CD4-positive, alpha-beta memory T cell (primary cell): ENCODE measurements around the gene RASD1. TPM values are rescaled to one million over a fixed set of nuclear protein-coding genes. Genes with fewer than 3 reads are reported as not detected.

Experiments
- CTCF ChIA-PET: fragments of 350-600 bp; sonication (Branson Sonifier 250); formaldehyde crosslinking; loops from one replicate; lab custom pipeline; 2021; ENCODE audit warnings: inconsistent platforms; ENCODE audit not compliant: partially characterized antibody; lab: Charles Lee
- POLR2A ChIA-PET: fragments of 350-600 bp; sonication (Branson Sonifier 250); formaldehyde crosslinking; loops from one replicate; lab custom pipeline; 2021; ENCODE audit not compliant: partially characterized antibody; lab: Charles Lee
- DNase-seq, 5 donors: peaks; one replicate each; pipeline versions ENCODE4 v3.0.0 to v3.0.0-alpha.2; 2020 to 2022; ENCODE audit warnings: mixed read lengths in 1 of 5
- H3K27ac ChIP-seq: one replicate; pipeline ENCODE4 v1.7.0; 2013; ENCODE audit warnings: low read depth, low read length
- H3K27me3 ChIP-seq: 2 replicates; pipeline ENCODE4 v1.7.0; 2013; ENCODE audit warnings: mild to moderate bottlenecking, low read length, moderate library complexity; ENCODE audit not compliant: insufficient read depth
- H3K36me3 ChIP-seq: 2 replicates; pipeline ENCODE4 v1.7.0; 2013; ENCODE audit warnings: mild to moderate bottlenecking, low read length, moderate library complexity; ENCODE audit not compliant: insufficient read depth
- H3K4me1 ChIP-seq: 2 replicates; pipeline ENCODE4 v1.7.0; 2013; ENCODE audit warnings: mild to moderate bottlenecking, low read length, moderate library complexity; ENCODE audit not compliant: insufficient read depth
- H3K4me3 ChIP-seq, 2 donors: one replicate each; pipeline ENCODE4 v1.7.0; 2013; ENCODE audit warnings: low read length in 2 of 2, mild to moderate bottlenecking in 1 of 2
- H3K9me3 ChIP-seq, 2 donors: one replicate each; pipeline ENCODE4 v1.7.0; 2013; ENCODE audit warnings: low read length in 2 of 2, control low read depth in 1 of 2; ENCODE audit not compliant: control insufficient read depth in 1 of 2
- H3K27ac Mint-ChIP-seq, 7 donors: one replicate each; pipeline ENCODE4 v1.8.0; 2020 to 2021; ENCODE audit warnings: mixed read lengths in 7 of 7, mild to moderate bottlenecking in 6 of 7, inconsistent platforms in 3 of 7, moderate library complexity in 3 of 7
- H3K27me3 Mint-ChIP-seq, 2 donors: one replicate each; pipeline ENCODE4 v1.8.0; 2020 to 2021; ENCODE audit warnings: mixed read lengths in 2 of 2
- H3K36me3 Mint-ChIP-seq, 2 donors: one replicate each; pipeline ENCODE4 v1.8.0; 2020 to 2021; ENCODE audit warnings: mixed read lengths in 2 of 2, inconsistent platforms in 1 of 2, mild to moderate bottlenecking in 1 of 2
- H3K4me1 Mint-ChIP-seq, 4 donors: one replicate each; pipeline ENCODE4 v1.8.0; 2020 to 2021; ENCODE audit warnings: mixed read lengths in 4 of 4, mild to moderate bottlenecking in 1 of 4
- H3K4me3 Mint-ChIP-seq, 8 donors: one replicate each; pipeline ENCODE4 v1.8.0; 2020 to 2021; ENCODE audit warnings: mixed read lengths in 8 of 8, mild to moderate bottlenecking in 7 of 8, moderate library complexity in 6 of 8, inconsistent platforms in 3 of 8
- H3K9me3 Mint-ChIP-seq, 8 donors: one replicate each; pipeline ENCODE4 v1.8.0; 2020 to 2021; ENCODE audit warnings: mixed read lengths in 8 of 8, mild to moderate bottlenecking in 5 of 8, inconsistent platforms in 3 of 8, moderate library complexity in 1 of 8
- intact Hi-C: fragments of 100-400 bp; cut with micrococcal nuclease; formaldehyde crosslinking; loops from one replicate; pipeline ENCODE4 v1.15.1; 2023
- polyA plus RNA-seq, 2 donors: library from polyadenylated mRNA; unstranded; fragments of 300-500 nt; fragmentation: Illumina TruSeq; gene quantifications; one replicate each; pipeline ENCODE4 v1.2.3, GENCODE V29; 2021
- total RNA-seq, 2 experiments: library from RNA; stranded (reverse); gene quantifications; one replicate each; pipeline ENCODE4 v1.2.3, GENCODE V29; 2021

The RASD1 gene
- total and polyA plus RNA-seq, 4 experiments from 2014 or later, result 0.38 to 0.87 (median 0.65) TPM

- Histone ChIP-seq H3K27ac (no peak overlapping the region), H3K9me3 (no peaks in the 10 kb centered on the region), H3K36me3 (no peaks in the 10 kb centered on the region), H3K4me3 (no peak overlapping the region), H3K4me1 (no peaks in the 10 kb centered on the region), H3K27me3 (no peaks in the 10 kb centered on the region)
- no peak overlapping the region for H3K27ac Mint-ChIP-seq
- H3K4me3 Mint-ChIP-seq, result no peak overlapping the region
- H3K36me3 Mint-ChIP-seq, result no peaks in the 10 kb centered on the region
- peaks cover 0 to 1% (median 0%) of the 10 kb centered on the region in 4 donors for H3K4me1 Mint-ChIP-seq
- POLR2A ChIA-PET, result no interaction called here
- no peaks in the 10 kb centered on the region for H3K27me3 Mint-ChIP-seq
- CTCF ChIA-PET, result no interaction called here
- intact Hi-C loops, result no loop called here
- DNase-seq, result no peak
- H3K9me3 Mint-ChIP-seq, result no peaks in the 10 kb centered on the region
Measured at GRCh38 chr17:17532991-17533390, 36.8 kb upstream of the RASD1 start.

DNA sequence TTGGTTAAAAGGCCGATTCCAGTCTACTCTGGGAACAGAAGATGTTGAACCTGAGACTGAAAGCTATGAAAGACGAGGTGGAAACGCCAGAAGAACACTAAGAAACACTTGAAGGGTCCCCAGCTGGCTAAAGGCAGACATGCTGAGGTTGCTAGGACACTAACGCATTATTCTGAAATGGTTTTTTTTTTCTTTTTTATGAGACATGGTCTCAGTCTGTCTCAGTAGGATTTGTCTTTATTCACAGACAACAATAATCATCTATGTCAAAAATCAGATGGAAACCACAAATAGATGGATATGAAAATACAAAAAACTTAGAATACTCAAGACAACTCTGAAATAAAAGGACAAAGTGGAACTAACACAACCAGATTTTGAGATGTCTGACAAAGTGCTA, 35.0 kb upstream of the RASD1 start:
- no peaks in the 10 kb centered on the region for H3K9me3 Mint-ChIP-seq
- Histone ChIP-seq H3K4me1 (no peaks in the 10 kb centered on the region), H3K36me3 (no peaks in the 10 kb centered on the region), H3K9me3 (no peaks in the 10 kb centered on the region), H3K4me3 (no peak overlapping the region), H3K27me3 (no peaks in the 10 kb centered on the region), H3K27ac (no peak overlapping the region)
- intact Hi-C loops, result no loop called here
- ChIA-PET POLR2A (no interaction called here), CTCF (interaction anchor here (0.9 kb wide), 1 partner anchor 66 kb away, joined by 3 read pairs; no protein-coding TSS in a partner anchor)
- no peaks in the 10 kb centered on the region for H3K36me3 Mint-ChIP-seq
- no peak overlapping the region for H3K27ac Mint-ChIP-seq
- no peak for DNase-seq
- H3K4me3 Mint-ChIP-seq, result no peak overlapping the region
- peaks cover 0 to 1% (median 0%) of the 10 kb centered on the region in 4 donors for H3K4me1 Mint-ChIP-seq
- no peaks in the 10 kb centered on the region for H3K27me3 Mint-ChIP-seq

- ChIA-PET CTCF (no interaction called here), POLR2A (no interaction called here)
- H3K9me3 Mint-ChIP-seq, result no peaks in the 10 kb centered on the region
- no peaks in the 10 kb centered on the region for H3K36me3 Mint-ChIP-seq
- no peak overlapping the region for H3K4me3 Mint-ChIP-seq
- no peaks in the 10 kb centered on the region for H3K9me3 ChIP-seq
- no peaks in the 10 kb centered on the region for H3K27me3 Mint-ChIP-seq
- DNase-seq, result no peak
- no peak overlapping the region for H3K27ac ChIP-seq
- no peaks in the 10 kb centered on the region for H3K4me1 Mint-ChIP-seq
- intact Hi-C loops, result no loop called here
- H3K4me1 ChIP-seq, result no peaks in the 10 kb centered on the region
- H3K27ac Mint-ChIP-seq, result no peak overlapping the region
- no peaks in the 10 kb centered on the region for H3K27me3 ChIP-seq
- no peaks in the 10 kb centered on the region for H3K36me3 ChIP-seq
- H3K4me3 ChIP-seq, result no peak overlapping the region
Measured at GRCh38 chr17:17528696-17529652, 32.8 kb upstream of the RASD1 start.

GRCh38 chr17:17527956-17528500, 31.8 kb upstream of the RASD1 start:
- no peak overlapping the region for H3K4me3 Mint-ChIP-seq
- H3K27me3 Mint-ChIP-seq, result no peaks in the 10 kb centered on the region
- CTCF ChIA-PET, result interaction anchor here (1.2 kb wide), 2 partner anchors 12 to 173 kb away, joined by 3 to 5 read pairs; no protein-coding TSS in a partner anchor
- no peak overlapping the region for H3K27ac Mint-ChIP-seq
- intact Hi-C loops, result no loop called here
- no peak overlapping the region for H3K27ac ChIP-seq
- no peaks in the 10 kb centered on the region for H3K4me1 ChIP-seq
- no peaks in the 10 kb centered on the region for H3K36me3 ChIP-seq
- H3K9me3 Mint-ChIP-seq, result no peaks in the 10 kb centered on the region
- no peaks in the 10 kb centered on the region for H3K36me3 Mint-ChIP-seq
- H3K4me3 ChIP-seq, result no peak overlapping the region
- H3K4me1 Mint-ChIP-seq, result no peaks in the 10 kb centered on the region
- H3K9me3 ChIP-seq, result no peaks in the 10 kb centered on the region
- H3K27me3 ChIP-seq, result no peaks in the 10 kb centered on the region
- POLR2A ChIA-PET, result no interaction called here
- DNase-seq, result no peak

DNA sequence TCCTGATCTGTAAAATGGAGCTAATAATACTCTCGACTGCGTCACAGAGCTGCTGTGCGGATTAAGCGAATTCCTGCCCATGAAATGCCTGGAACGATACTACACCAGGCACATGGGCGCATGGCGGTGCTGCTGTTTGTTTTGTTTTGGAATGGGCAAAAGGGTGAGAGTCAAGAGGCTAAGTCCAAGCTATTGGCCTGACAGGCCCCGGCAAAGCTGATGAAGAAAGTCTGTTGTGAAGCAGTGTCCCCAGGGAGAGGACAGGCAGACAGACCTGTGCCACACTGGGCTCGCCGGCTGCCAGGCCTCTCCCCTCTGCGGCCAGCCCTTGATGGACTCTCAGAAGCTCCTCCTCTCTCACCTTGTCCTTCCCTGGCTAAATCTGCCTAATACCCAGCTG, 31.3 kb upstream of the RASD1 start:
- Mint-ChIP-seq H3K27ac (no peak overlapping the region), H3K9me3 (no peaks in the 10 kb centered on the region), H3K4me1 (no peaks in the 10 kb centered on the region), H3K36me3 (no peaks in the 10 kb centered on the region), H3K27me3 (no peaks in the 10 kb centered on the region), H3K4me3 (no peak overlapping the region)
- Histone ChIP-seq H3K27me3 (no peaks in the 10 kb centered on the region), H3K4me3 (no peak overlapping the region), H3K9me3 (no peaks in the 10 kb centered on the region), H3K27ac (no peak overlapping the region), H3K36me3 (no peaks in the 10 kb centered on the region), H3K4me1 (no peaks in the 10 kb centered on the region)
- CTCF ChIA-PET, result interaction anchor here (1.2 kb wide), 2 partner anchors 11 to 173 kb away, joined by 3 to 5 read pairs; no protein-coding TSS in a partner anchor
- POLR2A ChIA-PET, result no interaction called here
- intact Hi-C loops, result no loop called here
- no peak for DNase-seq

- ChIA-PET CTCF (no interaction called here), POLR2A (no interaction called here)
- Histone ChIP-seq H3K4me3 (no peak overlapping the region), H3K27me3 (no peaks in the 10 kb centered on the region), H3K4me1 (no peaks in the 10 kb centered on the region), H3K36me3 (no peaks in the 10 kb centered on the region), H3K9me3 (no peaks in the 10 kb centered on the region), H3K27ac (no peak overlapping the region)
- no peak for DNase-seq
- Mint-ChIP-seq H3K4me1 (no peaks in the 10 kb centered on the region), H3K27me3 (no peaks in the 10 kb centered on the region), H3K9me3 (no peaks in the 10 kb centered on the region), H3K36me3 (no peaks in the 10 kb centered on the region), H3K4me3 (no peak overlapping the region), H3K27ac (no peak overlapping the region)
- intact Hi-C loops, result no loop called here
Measured at GRCh38 chr17:17526369-17526768, 30.2 kb upstream of the RASD1 start.

- intact Hi-C loops, result no loop called here
- DNase-seq, result no peak
- Histone ChIP-seq H3K9me3 (no peaks in the 10 kb centered on the region), H3K27me3 (no peaks in the 10 kb centered on the region), H3K4me3 (no peak overlapping the region), H3K36me3 (no peaks in the 10 kb centered on the region), H3K27ac (no peak overlapping the region), H3K4me1 (no peaks in the 10 kb centered on the region)
- no peaks in the 10 kb centered on the region for H3K4me1 Mint-ChIP-seq
- ChIA-PET CTCF (no interaction called here), POLR2A (no interaction called here)
- H3K9me3 Mint-ChIP-seq, result no peaks in the 10 kb centered on the region
- no peaks in the 10 kb centered on the region for H3K27me3 Mint-ChIP-seq
- no peaks in the 10 kb centered on the region for H3K36me3 Mint-ChIP-seq
- no peak overlapping the region for H3K4me3 Mint-ChIP-seq
- no peak overlapping the region for H3K27ac Mint-ChIP-seq
Measured at GRCh38 chr17:17525956-17526355, 29.8 kb upstream of the RASD1 start.
